GM18951 (cell line): Measurements from ENCODE around the gene CLCN6.

ENCODE experiments used
- POLR2A ChIP-seq: IDR thresholded peaks from 4 replicates; pipeline ENCODE4 v1.6.1; 2011; ENCODE audit warnings: mild to moderate bottlenecking; ENCODE audit not compliant: insufficient read length, insufficient read depth; ENCODE audit errors: extremely low read depth
- in situ Hi-C: fragments of 300-500 bp; cut with MboI; formaldehyde crosslinking; loops from one replicate; pipeline ENCODE4 v1.12.0; 2022; ENCODE audit warnings: low sequenced_read_pairs, mixed read lengths, inconsistent platforms; ENCODE audit not compliant: unreplicated experiment

CLCN6 gene

DNA sequence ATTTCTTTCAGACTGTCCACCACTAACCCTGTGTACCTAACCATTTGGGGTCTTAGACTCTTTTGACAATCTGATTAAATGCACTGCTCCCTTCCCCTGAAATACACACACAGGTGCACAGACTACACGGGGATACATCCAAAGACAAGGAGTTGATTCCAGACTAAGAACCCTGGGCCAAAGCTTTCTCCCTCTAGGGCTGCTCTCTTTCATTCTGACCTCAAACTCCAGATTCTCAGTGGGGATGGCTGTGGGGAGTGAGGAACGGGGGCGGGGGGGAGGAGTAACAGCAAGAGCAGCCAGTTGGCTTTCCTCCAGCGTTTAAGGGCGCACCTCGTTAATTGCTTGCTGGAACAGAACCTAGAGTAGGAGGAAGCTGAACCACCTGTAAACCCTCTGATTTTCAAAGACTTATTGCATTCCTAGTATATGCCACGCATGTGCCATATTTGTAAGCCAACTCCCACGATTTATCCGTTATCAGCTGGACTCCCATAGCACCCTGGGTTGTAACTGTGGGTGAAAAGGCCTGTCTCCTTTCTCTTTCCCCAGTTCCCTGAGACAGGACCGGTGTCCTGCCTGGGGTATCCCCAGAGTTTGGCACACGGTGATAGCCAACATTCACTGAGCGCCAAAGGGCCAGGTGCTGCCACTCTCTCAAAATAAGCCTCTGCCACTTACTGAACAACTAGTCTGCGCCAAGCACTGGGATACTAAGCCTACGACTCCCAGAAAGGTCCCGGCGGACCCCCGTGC, 1.1 kb upstream of the CLCN6 start:
- in situ Hi-C loops = no loop called here
- TF ChIP-seq POLR2A = no peak

DNA sequence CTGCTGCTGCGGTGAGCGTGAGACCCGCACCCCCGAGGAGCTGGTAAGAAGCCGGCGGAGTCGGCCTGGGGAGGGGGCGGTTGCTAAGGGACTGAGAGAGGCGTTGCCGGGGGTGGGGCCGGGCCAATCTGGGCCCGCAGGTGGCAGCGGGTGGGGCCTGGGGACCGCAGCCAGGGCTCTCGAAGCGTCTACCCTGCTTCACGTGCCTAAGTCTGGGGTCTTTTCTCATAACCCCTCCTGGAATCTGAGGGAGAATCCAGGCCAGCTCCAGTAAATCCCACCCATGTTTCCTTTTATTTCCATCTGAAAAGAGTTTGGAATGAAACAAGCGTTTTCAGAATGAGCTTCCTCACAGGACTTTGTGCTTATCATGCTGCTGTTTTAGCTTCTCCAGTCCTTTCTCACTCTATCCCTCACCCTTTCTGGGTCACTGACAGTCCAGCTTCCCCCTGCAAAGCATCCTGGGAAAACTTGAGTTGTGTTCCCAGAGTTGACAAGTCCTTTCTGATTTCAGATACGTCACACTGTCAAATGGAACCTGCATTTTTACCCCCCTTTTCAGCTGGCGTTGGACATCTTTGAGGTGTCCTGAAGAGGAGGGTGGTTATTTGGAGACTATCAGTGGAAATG, 431 bp downstream of the CLCN6 start:
- in situ Hi-C loops = no loop called here

DNA sequence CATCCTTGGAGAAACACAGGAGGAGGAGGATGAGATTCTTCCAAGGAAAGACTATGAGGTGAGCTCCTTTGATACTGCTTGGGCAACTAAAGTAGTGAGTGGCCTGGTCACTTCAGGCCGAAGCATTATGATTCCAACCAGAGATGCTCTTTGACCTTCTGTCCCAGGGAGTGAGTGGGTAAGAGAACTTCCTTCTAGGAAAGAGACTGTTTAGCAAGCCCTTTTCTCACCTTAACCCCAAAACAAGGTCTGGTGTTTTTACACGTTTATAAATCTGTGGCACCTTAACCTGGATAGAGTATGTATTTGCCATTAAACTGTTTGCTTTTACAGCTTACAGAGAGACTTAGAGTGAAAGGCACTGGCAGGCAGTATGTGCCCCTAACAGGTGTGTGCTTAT, 1.1 kb downstream of the CLCN6 start:
- in situ Hi-C loops = no loop called here
- TF ChIP-seq POLR2A = no peak

More for the DNA sequence above, 431 bp downstream of the CLCN6 start:
- TF ChIP-seq POLR2A = no peak

DNA sequence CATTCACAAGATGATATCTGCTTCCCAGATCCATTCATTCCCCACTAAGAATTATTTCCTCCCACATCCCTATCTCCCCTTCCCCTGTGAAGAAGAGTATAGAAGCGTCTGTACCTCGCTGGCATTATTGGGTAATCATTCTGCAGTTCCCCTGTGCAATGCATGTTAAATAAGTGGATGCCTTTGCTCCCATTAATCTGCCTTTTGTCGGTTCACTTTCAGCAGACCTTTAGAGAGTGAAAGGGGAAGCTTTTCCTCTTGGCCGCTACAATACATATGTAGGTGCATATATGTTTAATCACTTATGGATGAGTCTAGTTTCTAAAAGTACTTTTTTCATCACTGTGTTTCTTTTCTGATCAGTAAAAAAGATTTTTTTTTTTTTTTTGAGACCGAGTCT, 7.0 kb downstream of the CLCN6 start:
- TF ChIP-seq POLR2A = no peak
- in situ Hi-C loops = no loop called here

DNA sequence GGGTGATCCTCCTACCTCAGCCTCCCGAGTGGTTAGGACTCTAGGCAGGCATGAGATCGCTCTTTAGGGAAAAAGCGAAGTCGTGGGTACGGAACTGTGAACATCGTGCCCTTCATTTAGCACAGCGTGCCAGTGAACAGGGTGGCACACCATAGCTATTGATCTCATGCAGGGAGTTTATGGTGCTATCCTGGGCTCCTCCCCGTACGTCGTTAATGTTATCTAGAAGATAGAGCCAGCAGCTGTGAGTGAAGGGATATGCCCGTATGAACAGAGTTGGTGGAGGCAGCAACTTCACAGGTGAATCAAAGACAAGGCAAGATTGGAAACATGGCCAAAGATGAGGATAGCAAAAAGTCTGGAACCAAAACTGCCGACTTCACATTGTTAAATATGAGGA, 11.2 kb downstream of the CLCN6 start:
- no peak for TF ChIP-seq POLR2A
- in situ Hi-C loops = no loop called here

DNA sequence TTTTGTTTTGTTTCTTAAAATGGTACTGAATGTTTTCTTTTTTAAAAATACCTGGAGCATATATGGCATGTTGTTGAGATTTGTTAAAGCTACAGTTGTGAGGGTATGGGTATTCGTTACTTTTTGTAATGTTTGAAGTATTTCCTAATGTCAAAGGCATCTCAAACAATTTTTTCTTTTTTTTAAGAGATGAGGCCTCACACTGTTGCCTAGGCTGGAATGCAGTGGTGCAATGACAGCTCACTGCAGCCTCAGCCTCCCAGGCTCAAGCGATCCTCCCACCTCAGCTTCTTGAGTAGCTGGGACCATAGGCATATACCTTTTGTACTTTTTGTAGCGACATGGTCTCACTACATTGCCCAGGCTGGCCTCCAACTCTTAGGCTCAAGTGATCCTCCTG, 16.1 kb downstream of the CLCN6 start:
- no peak for TF ChIP-seq POLR2A
- in situ Hi-C loops = no loop called here

DNA sequence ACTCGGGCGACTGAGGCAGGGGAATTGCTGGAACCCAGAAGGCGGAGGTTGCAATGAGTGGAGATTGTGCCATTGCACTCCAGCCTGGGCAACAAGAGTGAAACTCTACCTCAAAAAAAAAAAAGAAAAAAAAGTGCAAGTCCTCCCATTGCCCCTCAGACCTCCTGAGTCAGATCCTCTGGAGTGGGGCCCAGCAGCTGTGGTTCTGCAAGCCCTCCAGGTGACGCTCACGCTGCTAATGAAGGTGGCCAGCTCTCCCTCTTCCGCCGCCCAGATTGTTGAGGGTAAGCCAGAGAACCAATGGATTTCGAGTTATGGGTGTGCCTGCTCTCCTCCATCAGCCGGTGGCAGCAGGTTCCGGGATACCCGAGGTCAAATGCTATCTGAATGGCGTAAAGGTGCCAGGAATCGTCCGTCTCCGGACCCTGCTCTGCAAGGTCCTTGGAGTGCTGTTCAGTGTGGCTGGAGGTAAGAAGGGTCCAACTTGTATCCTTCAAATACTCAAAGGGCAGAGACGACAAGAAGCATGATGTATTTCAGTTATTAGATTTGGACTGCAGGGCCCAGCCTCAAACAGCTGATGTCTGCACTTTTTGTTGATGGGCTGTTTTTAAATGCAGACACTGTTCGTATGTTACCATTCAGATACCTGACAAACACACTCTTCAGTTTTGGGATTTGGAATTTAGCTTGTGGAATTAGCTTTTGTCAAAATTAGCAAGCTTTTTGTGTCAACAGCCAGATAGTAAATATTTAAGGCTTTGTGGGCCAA, 17.6 kb downstream of the CLCN6 start:
- in situ Hi-C loops = no loop called here
- TF ChIP-seq POLR2A = no peak

DNA sequence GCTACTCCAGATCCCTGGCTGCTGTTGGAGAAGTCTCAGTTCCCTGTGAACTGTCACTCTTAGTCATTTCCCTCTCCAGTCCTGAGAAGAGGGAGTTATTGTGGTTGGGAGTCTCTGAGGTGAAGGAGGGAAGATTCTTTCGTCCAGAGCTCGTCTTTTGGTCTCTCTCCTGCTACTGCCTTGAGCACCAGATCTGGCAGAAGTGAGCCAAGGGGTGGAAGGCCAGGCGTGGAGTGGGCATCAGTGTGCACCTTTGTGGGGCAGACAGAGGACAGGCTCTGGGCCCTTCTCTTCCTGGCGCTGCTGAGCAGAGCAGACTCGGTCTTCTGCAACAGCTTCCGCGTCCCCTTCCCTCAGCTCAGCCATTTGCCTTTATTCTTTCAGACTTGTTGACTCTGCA, 19.1 kb downstream of the CLCN6 start:
- in situ Hi-C loops = no loop called here
- no peak for TF ChIP-seq POLR2A

DNA sequence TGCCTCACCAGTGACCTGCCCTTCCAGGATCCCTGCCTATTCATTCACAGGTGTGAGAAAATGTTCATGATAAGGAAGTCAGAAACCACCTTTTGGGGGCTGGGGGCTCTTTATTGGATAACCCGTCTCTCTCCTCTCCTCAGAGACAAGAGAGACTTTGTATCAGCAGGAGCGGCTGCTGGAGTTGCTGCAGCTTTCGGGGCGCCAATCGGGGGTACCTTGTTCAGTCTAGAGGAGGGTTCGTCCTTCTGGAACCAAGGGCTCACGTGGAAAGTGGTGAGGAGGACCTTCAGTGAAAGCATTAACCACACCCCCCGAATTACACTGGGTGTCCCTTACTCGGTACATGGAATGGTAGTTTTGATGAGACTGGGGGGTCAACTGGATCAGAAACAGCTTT, 21.0 kb downstream of the CLCN6 start:
- TF ChIP-seq POLR2A = no peak
- in situ Hi-C loops = no loop called here

DNA sequence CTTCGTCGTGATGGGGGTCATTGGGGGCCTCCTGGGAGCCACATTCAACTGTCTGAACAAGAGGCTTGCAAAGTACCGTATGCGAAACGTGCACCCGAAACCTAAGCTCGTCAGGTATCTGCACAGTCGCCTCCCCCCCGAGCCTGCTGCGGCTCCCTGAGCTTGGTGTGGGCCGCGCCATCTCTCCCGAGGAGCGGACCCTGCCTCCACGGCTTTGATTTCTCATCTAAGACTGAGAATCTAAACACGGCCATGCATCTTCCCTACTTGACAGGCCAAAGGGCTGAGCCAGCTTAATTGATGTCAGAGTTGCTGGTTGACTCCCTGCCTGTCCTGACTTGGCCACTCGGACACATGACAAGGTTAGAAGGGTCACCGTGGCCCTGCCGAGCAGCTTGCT, 22.5 kb downstream of the CLCN6 start:
- in situ Hi-C loops = no loop called here
- TF ChIP-seq POLR2A = no peak

DNA sequence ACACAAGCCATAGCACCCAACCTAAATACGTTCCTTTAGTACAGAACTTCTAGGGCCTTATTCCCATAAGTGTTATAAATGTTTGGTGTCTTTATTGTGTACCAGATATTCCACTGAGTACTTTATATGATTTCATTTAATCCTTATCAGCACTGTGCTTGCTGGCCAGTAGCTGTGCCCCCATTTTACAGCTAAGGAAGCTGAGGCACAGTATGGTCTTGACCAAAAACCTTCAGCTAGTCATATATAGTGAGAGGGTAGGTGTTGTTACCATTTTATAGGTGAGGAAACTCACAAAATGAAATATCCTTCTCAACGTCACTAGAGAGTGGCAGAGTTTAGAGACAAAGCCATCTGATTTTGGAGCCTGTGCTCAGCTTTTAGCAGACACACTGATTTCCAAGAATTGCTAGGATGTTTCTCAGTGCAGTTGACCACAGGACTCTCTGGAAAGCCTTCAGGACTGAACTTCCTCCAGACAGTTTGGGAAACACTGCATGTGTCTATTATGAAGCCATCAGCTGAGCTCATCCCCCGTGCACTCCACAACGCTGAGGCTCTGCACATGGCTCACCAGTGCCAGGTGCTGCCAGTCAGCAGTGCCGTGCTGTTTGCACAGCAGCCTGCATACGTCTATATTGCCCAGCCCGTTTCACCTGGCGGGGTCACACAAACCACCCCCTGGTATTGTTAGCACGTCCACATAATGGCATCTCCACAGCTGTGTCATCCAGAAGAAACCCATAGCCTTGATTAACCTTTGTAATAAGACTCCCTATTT, 26.1 kb downstream of the CLCN6 start:
- in situ Hi-C loops = no loop called here
- TF ChIP-seq POLR2A = no peak

DNA sequence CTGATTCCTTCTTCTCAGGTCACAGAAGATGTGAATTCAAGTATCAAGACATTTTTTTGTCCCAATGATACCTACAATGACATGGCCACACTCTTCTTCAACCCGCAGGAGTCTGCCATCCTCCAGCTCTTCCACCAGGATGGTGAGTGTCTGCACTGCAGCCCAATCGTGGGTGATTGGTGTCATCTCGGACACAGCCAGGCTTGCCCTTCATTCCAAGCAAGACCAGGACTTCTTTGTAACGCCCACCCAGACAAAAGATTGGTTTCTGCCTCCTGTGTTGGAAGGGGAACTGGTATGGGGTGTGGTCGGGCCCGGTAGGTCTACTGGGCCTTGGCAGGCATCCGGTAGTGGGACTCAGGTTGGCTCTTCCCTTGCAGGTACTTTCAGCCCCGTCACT, 27.5 kb downstream of the CLCN6 start:
- in situ Hi-C loops = no loop called here
- no peak for TF ChIP-seq POLR2A

DNA sequence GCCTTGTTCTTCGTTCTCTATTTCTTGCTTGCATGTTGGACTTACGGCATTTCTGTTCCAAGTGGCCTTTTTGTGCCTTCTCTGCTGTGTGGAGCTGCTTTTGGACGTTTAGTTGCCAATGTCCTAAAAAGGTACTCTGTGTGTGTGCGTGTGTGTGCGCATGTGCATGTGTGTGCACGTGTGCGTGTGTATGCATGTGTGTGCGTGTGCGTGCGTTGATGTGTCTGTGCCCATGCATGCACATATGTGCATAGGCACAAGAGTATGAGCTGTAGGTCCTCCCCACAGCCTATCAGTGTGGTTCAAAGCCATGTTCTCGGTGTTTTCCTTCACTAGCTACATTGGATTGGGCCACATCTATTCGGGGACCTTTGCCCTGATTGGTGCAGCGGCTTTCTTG, 27.9 kb downstream of the CLCN6 start:
- in situ Hi-C loops = no loop called here
- no peak for TF ChIP-seq POLR2A
